Keratinocyte (primary cell): ENCODE data around the gene KDM3A.

Experiments used
- CTCF ChIP-seq, 3 experiments: IDR thresholded peaks in 1 of 3; conservative IDR thresholded peaks in 1 of 3; optimal IDR thresholded peaks in 1 of 3; 2 replicates in 2 of 3; 3 replicates in 1 of 3; pipeline versions ENCODE3 to v1.5.1; 2011; ENCODE audit warnings: low read length in 3 of 3, mild to moderate bottlenecking in 3 of 3, moderate library complexity in 2 of 3, control low read depth in 1 of 3, inconsistent platforms in 1 of 3; ENCODE audit not compliant: insufficient read depth in 2 of 3; ENCODE audit errors: extremely low read depth in 1 of 3
- EZH2 ChIP-seq: IDR thresholded peaks from one replicate; pipeline ENCODE4 v1.6.1; 2012; ENCODE audit warnings: inconsistent platforms, mild to moderate bottlenecking, low read length, moderate library complexity

- no peak for TF ChIP-seq CTCF (optimal IDR thresholded peaks at IDR 0.05 in 1 of 3, IDR thresholded peaks at IDR 0.05 in 1 of 3, conservative IDR thresholded peaks at IDR 0.05 in 1 of 3; ENCODE audit: extremely low read depth in 1 of 3, insufficient read depth in 2 of 3, low read length in 3 of 3)
- TF ChIP-seq EZH2 = no peak
Measured at GRCh38 chr2:86470890-86471289, 29.7 kb downstream of the KDM3A start.
